GM19035 (cell line): ENCODE results near the gene RAB3GAP2.
"Not testable (repeated sequence)": the region's sequence is repeated elsewhere in the genome, so short reads cannot be mapped to it uniquely, and the experiment has no call there.

ENCODE experiments used
- ATAC-seq: cut with Tn5 transposase; IDR thresholded peaks from one replicate; pipeline ENCODE4 v1.9.1; 2021; ENCODE audit not compliant: unreplicated experiment

Gene RAB3GAP2

GRCh38 chr1:220272047-220272840, at the start of gene RAB3GAP2:
Gene RAB3GAP2 (minus strand): TSS chr1:220272453. CDS start chr1:220272337, 116 bp downstream.
- ATAC-seq = peak; percentile 96

GRCh38 chr1:220321758-220322157, 49.5 kb upstream of the RAB3GAP2 start:
- ATAC-seq = no peak

DNA sequence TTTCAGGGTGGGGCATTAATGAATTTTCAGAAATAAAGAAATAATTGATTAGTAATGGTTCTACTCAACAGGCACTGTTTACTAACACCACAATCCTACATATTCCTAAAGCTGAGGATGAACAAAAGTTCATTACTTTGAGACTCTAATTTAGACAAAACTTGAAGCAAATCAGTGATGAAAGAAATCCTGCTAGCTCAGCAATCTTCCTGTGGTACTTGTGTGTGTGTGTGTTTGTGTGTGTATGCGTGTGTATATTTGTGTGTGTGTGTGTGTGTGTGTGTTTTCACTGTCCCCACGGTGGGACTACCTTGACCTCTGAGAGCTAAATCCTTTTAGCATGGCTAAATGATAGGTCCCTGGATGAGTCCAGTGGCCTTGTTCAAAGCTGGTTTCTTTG, 48.5 kb upstream of the RAB3GAP2 start:
- ATAC-seq = no peak

DNA sequence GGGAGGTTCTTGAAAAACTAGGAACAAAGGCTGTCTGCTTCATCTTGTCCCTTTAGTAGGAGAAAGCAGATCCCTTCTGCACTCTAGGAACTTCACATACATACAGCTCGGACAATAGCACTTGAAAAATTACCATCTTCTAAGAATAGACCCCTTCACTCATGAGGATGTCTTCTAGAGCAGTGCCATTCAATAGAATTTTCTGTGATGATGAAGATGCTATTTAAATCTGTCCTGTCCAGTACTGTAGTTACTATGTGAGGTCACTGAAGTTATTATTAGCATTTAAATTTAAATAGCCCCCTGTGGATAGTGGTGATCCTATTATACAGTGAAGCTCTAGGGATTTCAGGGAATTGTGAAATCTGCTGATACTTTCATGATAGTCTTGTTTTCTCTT, 46.4 kb upstream of the RAB3GAP2 start:
- ATAC-seq = no peak

DNA sequence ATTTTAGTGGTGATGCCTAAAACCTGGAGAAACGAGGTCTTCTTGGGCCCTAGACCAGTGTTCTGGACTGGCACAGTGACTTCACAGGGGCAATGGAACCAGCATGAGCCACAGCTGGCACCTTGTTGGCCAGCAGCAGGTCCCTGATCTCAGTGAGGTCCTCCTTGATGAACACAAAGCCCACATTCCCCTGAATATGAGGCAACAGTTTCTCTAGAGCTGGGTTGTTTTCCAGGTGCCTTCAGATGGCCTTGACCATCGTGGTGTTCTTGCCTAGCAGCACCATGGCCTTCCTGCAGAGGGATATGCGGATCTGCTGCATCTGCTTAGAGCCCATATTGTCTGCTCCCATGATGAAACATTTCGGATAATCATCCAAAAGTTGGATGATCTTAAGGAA, 44.9 kb upstream of the RAB3GAP2 start:
- ATAC-seq = no peak

DNA sequence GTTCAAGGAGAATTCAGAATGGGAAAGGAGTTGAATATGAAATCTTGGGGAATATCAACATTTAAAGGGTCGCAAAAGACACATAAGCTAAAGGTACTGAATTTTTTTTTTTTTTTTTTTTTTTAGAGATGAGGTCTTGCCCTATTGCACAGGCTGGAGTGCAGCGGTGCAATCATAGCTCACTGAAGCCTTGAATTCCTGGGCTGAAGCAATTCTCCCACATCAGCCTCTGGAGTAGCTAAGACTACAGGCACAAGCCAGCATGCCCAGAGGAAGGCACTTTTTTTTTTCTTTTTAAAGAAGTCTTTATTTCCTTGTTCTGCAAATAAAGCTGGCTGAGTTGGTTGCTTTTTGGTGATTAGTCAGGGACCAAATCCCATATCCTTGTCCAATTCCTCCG, 44.1 kb upstream of the RAB3GAP2 start:
- no peak for ATAC-seq

DNA sequence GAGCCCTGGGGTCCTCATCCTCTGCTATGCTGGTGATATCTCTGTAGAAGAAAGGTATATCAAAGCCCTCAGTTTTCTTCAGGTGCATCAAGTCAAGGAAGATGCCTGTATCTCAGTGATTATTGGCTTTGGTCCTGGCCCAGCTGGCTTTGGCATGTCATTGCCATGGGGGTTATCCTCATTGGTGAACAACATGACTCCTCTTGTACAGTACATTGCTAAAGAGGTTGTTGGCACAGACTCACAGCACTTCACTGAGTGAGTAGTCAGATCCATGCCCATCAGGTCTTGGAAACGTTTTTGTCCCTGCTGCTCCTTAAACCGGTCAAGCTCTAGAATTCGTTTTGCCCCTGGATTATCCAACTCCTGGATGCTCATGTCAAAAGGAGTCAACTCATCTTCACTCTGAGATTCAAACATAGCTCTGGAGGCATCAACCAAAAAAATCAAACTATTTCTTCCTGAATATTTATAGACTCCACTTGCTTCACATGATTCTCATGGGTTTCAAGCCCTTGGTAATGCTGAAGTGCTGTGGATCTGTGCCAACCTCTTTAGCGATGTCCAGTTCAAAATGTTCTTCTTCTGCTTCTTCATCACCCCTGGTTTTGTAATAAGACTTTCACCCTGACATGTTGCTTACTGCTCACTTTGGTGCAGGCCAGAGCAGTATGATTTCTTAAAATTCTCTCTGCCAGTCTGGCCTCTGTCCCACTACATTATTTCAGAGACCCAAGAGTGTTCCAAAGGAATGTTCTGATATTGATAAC, 43.0 kb upstream of the RAB3GAP2 start:
- ATAC-seq = no peak

GRCh38 chr1:220313576-220313975, 41.3 kb upstream of the RAB3GAP2 start:
- no peak for ATAC-seq

DNA sequence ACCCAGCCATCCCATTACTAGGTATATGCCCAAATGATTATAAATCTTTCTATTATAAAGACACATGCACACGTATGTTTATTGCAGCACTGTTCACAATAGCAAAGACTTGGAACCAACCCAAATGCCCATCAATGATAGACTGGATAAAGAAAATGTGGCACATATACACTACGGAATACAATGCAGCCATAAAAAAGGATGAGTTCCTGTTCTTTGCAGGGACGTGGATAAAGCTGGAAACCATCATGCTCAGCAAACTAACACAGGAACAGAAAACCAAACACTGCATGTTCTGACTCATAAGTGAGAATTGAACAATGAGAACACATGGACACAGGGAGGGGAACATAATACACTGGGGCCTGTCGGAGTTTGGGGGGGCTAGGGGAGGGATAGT, 37.9 kb upstream of the RAB3GAP2 start:
- ATAC-seq = not testable (repeated sequence)

GRCh38 chr1:220307607-220308006, 35.4 kb upstream of the RAB3GAP2 start:
- ATAC-seq = no peak

DNA sequence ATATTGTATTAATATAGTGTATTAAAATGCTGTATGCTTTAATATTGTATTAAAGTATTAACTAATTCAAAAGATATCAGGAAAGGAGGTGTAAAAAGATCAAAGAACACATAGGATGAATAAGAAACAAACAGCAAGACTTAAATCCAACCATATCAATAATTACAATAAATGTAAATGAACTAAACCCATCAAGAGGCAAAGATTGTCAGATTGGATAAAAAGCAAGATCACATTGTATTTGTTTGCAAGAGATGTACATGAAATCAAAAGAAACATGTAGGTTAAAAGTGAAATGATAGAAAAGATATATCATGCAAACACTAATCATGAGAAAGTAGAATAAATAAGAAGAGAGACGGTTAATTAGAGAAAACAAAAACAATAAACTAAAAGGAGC, 34.1 kb upstream of the RAB3GAP2 start:
- no peak for ATAC-seq

DNA sequence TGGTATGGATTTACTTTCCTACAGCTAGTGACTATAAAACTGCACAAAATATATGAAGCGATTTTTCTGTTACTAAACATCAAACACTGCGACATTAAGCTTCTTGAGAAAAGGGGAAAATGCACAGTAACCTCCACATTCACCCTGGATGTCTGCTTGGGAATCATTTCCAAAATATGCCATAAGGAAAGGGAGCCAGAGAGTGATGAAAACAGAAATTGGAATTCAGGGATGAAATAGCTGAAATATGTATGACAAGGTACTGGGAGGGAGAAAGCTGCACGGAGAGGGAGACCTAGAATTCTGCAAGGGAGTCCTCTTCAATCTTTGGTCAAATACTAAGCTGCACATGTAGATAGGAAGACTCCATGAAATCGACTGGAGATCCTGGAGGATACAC, 31.6 kb upstream of the RAB3GAP2 start:
- ATAC-seq = no peak

DNA sequence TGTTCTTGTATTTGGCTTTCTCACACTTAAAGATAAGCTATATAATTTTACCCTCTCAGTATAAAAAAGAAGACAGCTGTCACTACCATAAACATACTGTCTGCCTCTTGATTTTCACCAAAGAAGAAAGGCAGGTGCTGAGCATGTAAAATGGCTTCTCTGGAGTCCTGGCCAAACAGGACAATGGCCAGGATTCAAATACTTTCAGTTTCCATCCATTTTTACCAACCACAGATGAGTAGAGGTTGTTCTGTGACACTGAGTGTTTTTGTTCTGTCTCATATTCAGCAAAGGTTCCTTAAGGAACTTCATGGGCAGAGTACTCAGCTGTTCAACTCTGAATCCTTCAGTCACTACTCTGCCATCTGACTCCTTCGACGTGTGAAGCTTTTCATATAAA, 29.4 kb upstream of the RAB3GAP2 start:
- ATAC-seq = no peak

DNA sequence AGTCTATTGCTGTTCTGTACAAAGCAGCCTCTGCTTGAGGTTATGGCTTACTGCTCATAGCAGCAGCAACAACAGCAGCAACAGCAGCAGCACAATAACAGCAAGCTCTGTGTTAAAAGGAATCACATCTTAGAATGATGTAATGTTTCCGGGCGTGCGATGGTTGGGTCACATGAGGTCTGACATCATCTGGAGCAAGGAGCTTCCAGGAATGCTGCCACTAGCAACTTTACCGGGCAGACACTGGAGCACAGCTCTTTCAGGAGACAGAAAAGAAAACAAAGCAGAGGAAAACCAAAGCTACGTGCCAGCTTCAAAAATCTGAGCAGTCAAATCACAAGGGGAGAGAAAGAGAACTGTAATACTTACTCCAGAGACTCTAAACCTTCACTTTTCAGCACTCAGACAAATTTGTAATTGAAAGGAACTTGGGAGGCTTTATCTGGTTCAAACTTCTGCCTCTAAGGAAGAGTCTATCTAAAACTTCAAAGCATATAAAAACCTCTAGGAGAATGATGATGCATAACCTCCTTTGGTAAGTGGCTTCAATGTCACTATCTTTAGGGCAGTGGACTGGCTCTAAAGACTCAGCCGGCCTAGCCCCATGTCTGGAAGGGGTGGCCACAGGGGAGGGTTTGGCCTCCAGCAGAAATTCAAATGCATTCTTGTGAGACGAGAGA, 28.3 kb upstream of the RAB3GAP2 start:
- no peak for ATAC-seq

- ATAC-seq = no peak
These were observed 27.1 kb upstream of the RAB3GAP2 start for GRCh38 chr1:220299337-220299736.

GRCh38 chr1:220298470-220299205, 26.4 kb upstream of the RAB3GAP2 start:
- no peak for ATAC-seq

GRCh38 chr1:220296981-220297380, 24.7 kb upstream of the RAB3GAP2 start:
- ATAC-seq = no peak

DNA sequence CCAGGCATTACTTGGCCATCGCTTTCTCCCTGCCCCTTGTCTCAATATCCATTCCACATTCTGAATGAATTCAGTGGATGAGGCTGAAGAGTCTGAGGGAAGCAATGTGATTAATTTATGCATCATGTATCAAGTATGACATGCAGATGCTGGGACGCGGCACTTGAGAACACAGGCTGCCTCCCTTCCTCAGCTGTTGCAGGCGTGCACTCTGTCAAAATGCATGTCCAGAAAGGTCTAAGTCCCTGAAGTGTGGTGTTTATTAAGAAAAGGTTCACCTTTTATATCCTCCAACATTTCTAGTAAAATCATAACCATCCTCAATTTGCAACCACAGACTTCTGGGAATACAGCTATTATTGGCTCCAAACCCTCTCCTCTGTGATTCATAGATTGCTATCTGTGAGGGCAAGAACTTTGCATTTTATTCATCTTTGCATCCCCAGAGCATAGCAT, 22.6 kb upstream of the RAB3GAP2 start:
- ATAC-seq = no peak

- ATAC-seq = no peak
These were observed 19.3 kb upstream of the RAB3GAP2 start for GRCh38 chr1:220291580-220291979.

- no peak for ATAC-seq
These were observed 18.0 kb upstream of the RAB3GAP2 start for GRCh38 chr1:220290140-220290761.

- ATAC-seq = no peak
These were observed 14.9 kb upstream of the RAB3GAP2 start for GRCh38 chr1:220287129-220287528.
